Calu3 (cell line): ENCODE results near the gene MRPS34. TPM values are rescaled to one million over a fixed set of nuclear protein-coding genes. Genes with fewer than 3 reads are reported as not detected.

Experiments used
- BruUV-seq: library from RNA; stranded (reverse); fragments of 400-500 nt; replicated peaks from 2 replicates; lab custom pipeline; 2021; lab: Mats Ljungman, UMichigan
- CTCF ChIA-PET: fragments of 300-600 bp; sonication (Branson Sonifier 250); formaldehyde crosslinking; loops from one replicate; lab custom pipeline; 2022; ENCODE audit warnings: antibody characterized with exemption; lab: Charles Lee
- DNase-seq: peaks from one replicate; pipeline ENCODE4 v3.0.0; 2022
- H3K27ac Mint-ChIP-seq: one replicate; pipeline ENCODE4 v1.8.0; 2022; ENCODE audit warnings: mixed read lengths; ENCODE audit not compliant: unreplicated experiment
- H3K27me3 Mint-ChIP-seq: one replicate; pipeline ENCODE4 v1.8.0; 2022; ENCODE audit warnings: mixed read lengths; ENCODE audit not compliant: unreplicated experiment
- H3K36me3 Mint-ChIP-seq: one replicate; pipeline ENCODE4 v1.8.0; 2022; ENCODE audit warnings: mild to moderate bottlenecking, moderate library complexity, mixed read lengths; ENCODE audit not compliant: insufficient read depth, unreplicated experiment
- H3K4me1 Mint-ChIP-seq: one replicate; pipeline ENCODE4 v1.8.0; 2022; ENCODE audit warnings: mild to moderate bottlenecking, low read depth, mixed read lengths; ENCODE audit not compliant: unreplicated experiment
- H3K4me3 Mint-ChIP-seq: one replicate; pipeline ENCODE4 v1.8.0; 2022; ENCODE audit warnings: mild to moderate bottlenecking, low read depth, moderate library complexity, mixed read lengths; ENCODE audit not compliant: unreplicated experiment
- H3K9me3 Mint-ChIP-seq: one replicate; pipeline ENCODE4 v1.8.0; 2022; ENCODE audit warnings: low read depth, mixed read lengths; ENCODE audit not compliant: unreplicated experiment
- intact Hi-C: fragments of 100-400 bp; cut with micrococcal nuclease; formaldehyde crosslinking; loops from one replicate; pipeline ENCODE4 v1.10.0; 2022; ENCODE audit not compliant: unreplicated experiment
- total RNA-seq: library from RNA; stranded (reverse); gene quantifications from 2 replicates; pipeline ENCODE4 v1.2.3, GENCODE V29; 2022
- TF ChIP-seq, protein P1 (sequence below): fragments of 200-600 bp; IDR thresholded peaks from one replicate; pipeline ENCODE4 v1.8.0; 2022; ENCODE audit warnings: antibody characterized with exemption; ENCODE audit not compliant: unreplicated experiment

MRPS34 gene
- total RNA-seq, 1 experiment from 2014 or later: 135 TPM

DNA sequence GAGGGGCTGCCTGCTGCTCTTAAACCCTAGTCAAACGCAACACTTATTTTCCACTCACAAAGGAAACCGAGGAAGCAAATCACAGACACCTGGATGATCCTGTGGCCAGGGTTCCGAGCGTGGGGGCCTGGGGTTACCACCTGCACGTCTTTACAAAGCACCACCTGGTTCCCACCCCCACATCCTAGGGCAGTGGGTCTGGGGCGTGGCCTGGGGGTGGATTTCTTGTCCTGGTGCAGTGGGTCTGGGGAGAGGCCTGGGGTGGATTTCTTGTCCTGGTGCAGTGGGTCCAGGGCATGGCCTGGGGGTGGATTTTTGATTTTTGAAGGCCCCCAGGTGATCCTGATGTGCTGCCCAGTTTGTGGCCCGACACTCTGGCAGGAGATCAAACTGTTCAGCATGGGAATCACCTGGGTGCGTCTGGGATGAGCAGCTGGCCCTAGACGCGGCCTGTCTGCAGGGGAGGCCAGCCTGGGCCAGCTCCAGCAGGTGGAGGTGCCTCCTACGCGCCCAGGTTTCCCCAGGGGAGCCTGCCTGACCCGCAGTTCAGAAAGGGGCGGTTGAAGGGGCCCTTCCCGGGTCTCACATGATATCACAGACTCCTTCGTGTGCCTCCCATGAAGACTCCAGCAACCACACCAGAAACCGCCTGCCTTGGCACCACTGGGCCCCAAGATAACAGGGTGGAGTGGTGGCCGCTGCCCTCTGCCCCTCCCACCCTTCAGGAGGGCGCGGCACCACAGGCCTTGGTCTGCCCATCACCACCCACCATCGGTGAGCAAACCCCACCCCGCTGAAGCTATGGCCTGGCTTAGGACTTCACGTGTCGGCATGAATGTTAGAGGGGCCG is 47.4 kb upstream of the MRPS34 start:
- Mint-ChIP-seq H3K36me3 (peaks cover 27% of the 10 kb centered on the region), H3K4me1 (no peaks in the 10 kb centered on the region), H3K27me3 (no peaks in the 10 kb centered on the region), H3K4me3 (no peak overlapping the region), H3K9me3 (no peaks in the 10 kb centered on the region), H3K27ac (no peak overlapping the region)
- TF ChIP-seq, protein P1, sequence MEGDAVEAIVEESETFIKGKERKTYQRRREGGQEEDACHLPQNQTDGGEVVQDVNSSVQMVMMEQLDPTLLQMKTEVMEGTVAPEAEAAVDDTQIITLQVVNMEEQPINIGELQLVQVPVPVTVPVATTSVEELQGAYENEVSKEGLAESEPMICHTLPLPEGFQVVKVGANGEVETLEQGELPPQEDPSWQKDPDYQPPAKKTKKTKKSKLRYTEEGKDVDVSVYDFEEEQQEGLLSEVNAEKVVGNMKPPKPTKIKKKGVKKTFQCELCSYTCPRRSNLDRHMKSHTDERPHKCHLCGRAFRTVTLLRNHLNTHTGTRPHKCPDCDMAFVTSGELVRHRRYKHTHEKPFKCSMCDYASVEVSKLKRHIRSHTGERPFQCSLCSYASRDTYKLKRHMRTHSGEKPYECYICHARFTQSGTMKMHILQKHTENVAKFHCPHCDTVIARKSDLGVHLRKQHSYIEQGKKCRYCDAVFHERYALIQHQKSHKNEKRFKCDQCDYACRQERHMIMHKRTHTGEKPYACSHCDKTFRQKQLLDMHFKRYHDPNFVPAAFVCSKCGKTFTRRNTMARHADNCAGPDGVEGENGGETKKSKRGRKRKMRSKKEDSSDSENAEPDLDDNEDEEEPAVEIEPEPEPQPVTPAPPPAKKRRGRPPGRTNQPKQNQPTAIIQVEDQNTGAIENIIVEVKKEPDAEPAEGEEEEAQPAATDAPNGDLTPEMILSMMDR: no peak
- intact Hi-C loops: no loop called here
- DNase-seq: no peak
- CTCF ChIA-PET: interaction anchor here (0.6 kb wide), 1 partner anchor 191 kb away, joined by 5 read pairs; no protein-coding TSS in a partner anchor
- no TSS peak for BruUV-seq

DNA sequence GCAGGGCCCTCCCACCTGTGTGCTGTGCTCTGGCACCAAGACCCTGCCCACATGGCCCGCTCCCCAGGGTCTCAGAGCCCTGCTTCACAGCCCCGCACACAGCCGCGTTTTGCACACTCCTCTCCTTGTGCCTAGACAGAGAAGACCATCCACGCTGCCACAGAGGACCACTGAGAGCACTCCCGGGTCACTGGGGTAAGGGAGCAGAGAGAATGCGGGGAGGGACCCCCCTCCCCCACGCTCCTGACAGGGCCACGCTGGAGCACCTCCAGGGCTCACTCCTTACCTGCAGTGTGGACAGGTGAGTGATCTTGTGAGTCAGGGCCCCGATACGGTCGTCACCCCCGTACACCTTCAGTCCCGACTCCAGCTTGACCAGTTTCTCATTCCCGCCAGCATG is 46.7 kb upstream of the MRPS34 start:
- intact Hi-C loops: no loop called here
- no peak overlapping the region for H3K4me3 Mint-ChIP-seq
- no peak overlapping the region for H3K27ac Mint-ChIP-seq
- no peaks in the 10 kb centered on the region for H3K9me3 Mint-ChIP-seq
- BruUV-seq: no TSS peak
- H3K36me3 Mint-ChIP-seq: peaks cover 28% of the 10 kb centered on the region
- DNase-seq: no peak
- H3K4me1 Mint-ChIP-seq: no peaks in the 10 kb centered on the region
- H3K27me3 Mint-ChIP-seq: no peaks in the 10 kb centered on the region
- TF ChIP-seq, protein P1: no peak
- CTCF ChIA-PET: interaction anchor here (0.6 kb wide), 1 partner anchor 192 kb away, joined by 5 read pairs; no protein-coding TSS in a partner anchor

DNA sequence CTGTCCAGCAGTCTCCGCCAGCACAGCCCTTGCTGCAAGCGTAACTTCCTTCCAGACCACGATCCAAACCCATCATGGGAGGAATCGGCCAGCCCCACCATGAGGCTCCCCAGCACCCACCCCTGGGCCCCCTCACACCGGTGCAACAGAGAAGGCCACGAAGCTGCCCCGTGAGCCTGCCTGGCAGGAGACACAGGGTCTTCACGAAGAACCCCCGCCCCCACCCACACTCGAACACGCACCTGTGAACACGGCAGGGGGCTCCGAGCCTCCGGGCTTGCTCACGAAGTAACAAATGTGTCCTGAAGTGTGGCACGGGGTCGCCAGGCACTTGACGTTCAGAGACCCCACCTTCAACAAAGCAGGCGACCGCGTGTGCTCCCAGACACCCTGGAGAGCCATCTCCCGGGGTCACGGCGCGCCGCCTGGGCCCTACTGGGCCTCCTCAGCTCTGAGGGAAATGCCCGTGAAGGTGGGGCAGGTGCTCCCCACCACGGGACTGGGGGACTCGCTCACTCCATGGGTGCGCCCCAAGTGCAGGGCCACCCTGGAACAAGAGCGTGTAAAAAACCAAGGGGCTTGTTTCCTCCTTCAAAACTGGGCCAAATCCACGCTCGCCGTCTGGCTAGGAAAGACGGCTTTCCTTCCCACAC is 46.1 kb upstream of the MRPS34 start:
- CTCF ChIA-PET: no interaction called here
- no peak overlapping the region for H3K4me3 Mint-ChIP-seq
- TF ChIP-seq, protein P1: no peak
- no peak overlapping the region for H3K27ac Mint-ChIP-seq
- BruUV-seq: no TSS peak
- H3K4me1 Mint-ChIP-seq: no peaks in the 10 kb centered on the region
- H3K36me3 Mint-ChIP-seq: peaks cover 24% of the 10 kb centered on the region
- H3K9me3 Mint-ChIP-seq: no peaks in the 10 kb centered on the region
- no peaks in the 10 kb centered on the region for H3K27me3 Mint-ChIP-seq
- intact Hi-C loops: no loop called here
- DNase-seq: no peak

DNA sequence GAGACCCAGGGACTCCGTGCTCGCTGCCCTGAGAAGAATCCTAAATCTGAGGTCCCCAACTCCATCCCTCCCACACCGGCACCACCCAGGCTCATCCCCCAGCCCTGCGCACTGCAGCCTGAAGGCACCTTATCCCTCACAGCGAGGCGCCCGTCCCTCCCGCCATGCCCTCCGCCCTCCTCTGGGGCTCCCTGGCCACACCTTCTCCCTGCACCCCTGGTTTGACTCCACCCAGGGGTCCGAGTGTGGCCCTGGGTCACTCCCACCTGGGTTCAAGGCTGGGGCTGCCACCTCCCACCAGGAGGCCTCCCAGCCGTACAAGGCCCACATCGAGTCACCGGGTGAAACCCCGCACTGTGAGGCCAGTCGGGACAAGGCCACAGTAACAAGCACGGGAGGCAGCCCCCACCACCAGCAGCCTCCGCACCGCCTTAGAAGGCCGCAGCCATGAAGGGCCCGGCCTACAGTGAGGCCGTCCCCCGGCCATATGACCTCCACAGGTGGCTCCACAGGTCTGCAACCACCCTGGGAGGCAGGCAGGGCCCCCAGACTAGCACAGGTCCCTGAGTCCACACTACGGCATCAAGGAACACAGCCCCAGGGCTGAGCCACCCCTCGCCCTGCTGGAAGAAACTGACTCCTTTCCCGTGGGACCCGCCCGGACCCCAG is 45.4 kb upstream of the MRPS34 start:
- CTCF ChIA-PET: no interaction called here
- H3K27ac Mint-ChIP-seq: no peak overlapping the region
- H3K4me1 Mint-ChIP-seq: no peaks in the 10 kb centered on the region
- TF ChIP-seq, protein P1: no peak
- no peaks in the 10 kb centered on the region for H3K27me3 Mint-ChIP-seq
- no TSS peak for BruUV-seq
- peaks cover 28% of the 10 kb centered on the region for H3K36me3 Mint-ChIP-seq
- no peaks in the 10 kb centered on the region for H3K9me3 Mint-ChIP-seq
- intact Hi-C loops: no loop called here
- H3K4me3 Mint-ChIP-seq: no peak overlapping the region
- no peak for DNase-seq
